Progenitor cell of endocrine pancreas (in vitro differentiated cells): Measurements from ENCODE around the gene CEP57L1. TPM values are rescaled to one million over a fixed set of nuclear protein-coding genes. Genes with fewer than 3 reads are reported as not detected.
"Not testable (repeated sequence)": the region's sequence is repeated elsewhere in the genome, so short reads cannot be mapped to it uniquely, and the experiment has no call there.

Experiments
- DNase-seq: peaks from one replicate; pipeline ENCODE4 v3.0.0; 2021; ENCODE audit warnings: low spot score; ENCODE audit not compliant: unreplicated experiment
- H3K27ac Mint-ChIP-seq: 2 replicates; pipeline ENCODE4 v1.8.0; 2021; ENCODE audit warnings: mild to moderate bottlenecking, moderate library complexity, mixed read lengths
- H3K27me3 Mint-ChIP-seq: 2 replicates; pipeline ENCODE4 v1.8.0; 2021; ENCODE audit warnings: mixed read lengths
- H3K36me3 Mint-ChIP-seq: 2 replicates; pipeline ENCODE4 v1.8.0; 2022; ENCODE audit warnings: mixed read lengths; ENCODE audit not compliant: insufficient read depth
- H3K4me1 Mint-ChIP-seq: 2 replicates; pipeline ENCODE4 v1.8.0; 2021; ENCODE audit warnings: low read depth, mixed read lengths
- H3K4me3 Mint-ChIP-seq: 2 replicates; pipeline ENCODE4 v1.8.0; 2021; ENCODE audit warnings: low read depth, mild to moderate bottlenecking, moderate library complexity, mixed read lengths
- H3K9me3 Mint-ChIP-seq: 2 replicates; pipeline ENCODE4 v1.8.0; 2021; ENCODE audit warnings: low read depth, mixed read lengths
- CTCF ChIP-seq: fragments of 200-600 bp; sonication (generic); IDR thresholded peaks from one replicate; pipeline ENCODE4 v1.5.0; 2021; ENCODE audit warnings: antibody characterized with exemption, mild to moderate bottlenecking; ENCODE audit not compliant: unreplicated experiment
- total RNA-seq: library from RNA; stranded (reverse); gene quantifications from 2 replicates; pipeline ENCODE4 v1.2.1, GENCODE V29; 2021

The CEP57L1 gene
- total RNA-seq, 1 donor from 2014 or later, result 11.4 TPM

GRCh38 chr6:109121411-109121810 lies 26.1 kb downstream of the CEP57L1 start:
- Mint-ChIP-seq H3K9me3 (no peaks in the 10 kb centered on the region), H3K36me3 (no peaks in the 10 kb centered on the region), H3K4me3 (no peak overlapping the region), H3K27ac (no peak overlapping the region), H3K4me1 (peaks cover 3% of the 10 kb centered on the region), H3K27me3 (no peaks in the 10 kb centered on the region)
- no peak for TF ChIP-seq CTCF
- DNase-seq, result no peak

- H3K4me3 Mint-ChIP-seq, result no peak overlapping the region
- peaks cover 2% of the 10 kb centered on the region for H3K4me1 Mint-ChIP-seq
- H3K9me3 Mint-ChIP-seq, result peaks cover 3% of the 10 kb centered on the region
- no peaks in the 10 kb centered on the region for H3K36me3 Mint-ChIP-seq
- no peak for TF ChIP-seq CTCF
- DNase-seq, result no peak
- no peaks in the 10 kb centered on the region for H3K27me3 Mint-ChIP-seq
- no peak overlapping the region for H3K27ac Mint-ChIP-seq
These were observed 28.9 kb downstream of the CEP57L1 start for GRCh38 chr6:109124219-109124618.

GRCh38 chr6:109125504-109125903 lies 30.2 kb downstream of the CEP57L1 start:
- Mint-ChIP-seq H3K36me3 (peaks cover 1% of the 10 kb centered on the region), H3K27me3 (no peaks in the 10 kb centered on the region), H3K4me3 (no peak overlapping the region), H3K9me3 (peaks cover 3% of the 10 kb centered on the region), H3K4me1 (peaks cover 2% of the 10 kb centered on the region), H3K27ac (no peak overlapping the region)
- DNase-seq, result no peak
- no peak for TF ChIP-seq CTCF

- no peak overlapping the region for H3K27ac Mint-ChIP-seq
- peaks cover 10% of the 10 kb centered on the region for H3K9me3 Mint-ChIP-seq
- no peak overlapping the region for H3K4me3 Mint-ChIP-seq
- DNase-seq, result no peak
- peaks cover 8% of the 10 kb centered on the region for H3K36me3 Mint-ChIP-seq
- H3K27me3 Mint-ChIP-seq, result no peaks in the 10 kb centered on the region
- H3K4me1 Mint-ChIP-seq, result no peaks in the 10 kb centered on the region
- no peak for TF ChIP-seq CTCF
These were observed 34.8 kb downstream of the CEP57L1 start for GRCh38 chr6:109130065-109130464.

GRCh38 chr6:109135600-109135999 lies 40.3 kb downstream of the CEP57L1 start:
- not testable (repeated sequence) for H3K4me3 Mint-ChIP-seq, DNase-seq, H3K4me1 Mint-ChIP-seq, H3K27ac Mint-ChIP-seq, H3K9me3 Mint-ChIP-seq, H3K27me3 Mint-ChIP-seq
- peaks cover 11% of the 10 kb centered on the region for H3K36me3 Mint-ChIP-seq

- not testable (repeated sequence) for H3K27ac Mint-ChIP-seq, H3K4me3 Mint-ChIP-seq, DNase-seq, H3K9me3 Mint-ChIP-seq, H3K27me3 Mint-ChIP-seq, H3K4me1 Mint-ChIP-seq
- peaks cover 12% of the 10 kb centered on the region for H3K36me3 Mint-ChIP-seq
These were observed 40.7 kb downstream of the CEP57L1 start for GRCh38 chr6:109136039-109136438.

GRCh38 chr6:109136530-109136929 lies 41.2 kb downstream of the CEP57L1 start:
- H3K4me3 Mint-ChIP-seq, H3K9me3 Mint-ChIP-seq, H3K27me3 Mint-ChIP-seq, H3K4me1 Mint-ChIP-seq, H3K27ac Mint-ChIP-seq, DNase-seq: not testable (repeated sequence)
- peaks cover 12% of the 10 kb centered on the region for H3K36me3 Mint-ChIP-seq
